GM21526 (cell line): ENCODE measurements around the gene NMRK1.

ENCODE experiments used
- ATAC-seq: cut with Tn5 transposase; IDR thresholded peaks from one replicate; pipeline ENCODE4 v1.9.1; 2021; ENCODE audit warnings: moderate library complexity; ENCODE audit not compliant: unreplicated experiment, low FRiP score

Gene NMRK1

GRCh38 chr9:75064307-75065025, 23.5 kb downstream of the NMRK1 start:
- no peak for ATAC-seq

- ATAC-seq, result no peak
Observed at GRCh38 chr9:75063556-75064305, 24.2 kb downstream of the NMRK1 start.

GRCh38 chr9:75061169-75061568, 26.8 kb downstream of the NMRK1 start:
- ATAC-seq, result no peak

- ATAC-seq, result no peak
Observed at GRCh38 chr9:75054368-75055001, 33.5 kb downstream of the NMRK1 start.

- peak; percentile 96 for ATAC-seq
Observed at GRCh38 chr9:75053869-75054268, 34.1 kb downstream of the NMRK1 start.

GRCh38 chr9:75051285-75051684, 36.7 kb downstream of the NMRK1 start:
- no peak for ATAC-seq

- ATAC-seq, result no peak
Observed at GRCh38 chr9:75047506-75047905, 40.4 kb downstream of the NMRK1 start.

GRCh38 chr9:75046725-75047345, 41.1 kb downstream of the NMRK1 start:
- no peak for ATAC-seq

- ATAC-seq, result no peak
Observed at GRCh38 chr9:75041041-75041440, 46.9 kb downstream of the NMRK1 start.

- no peak for ATAC-seq
Observed at GRCh38 chr9:75039801-75040200, 48.2 kb downstream of the NMRK1 start.

- no peak for ATAC-seq
Observed at GRCh38 chr9:75039009-75039408, 48.9 kb downstream of the NMRK1 start.

GRCh38 chr9:75036793-75037192, 51.2 kb downstream of the NMRK1 start:
- ATAC-seq, result no peak

GRCh38 chr9:75033791-75034473, 54.0 kb downstream of the NMRK1 start:
- no peak for ATAC-seq

GRCh38 chr9:75027187-75028107, 60.5 kb downstream of the NMRK1 start:
- peak; percentile 47 for ATAC-seq

GRCh38 chr9:75023846-75024245, 64.1 kb downstream of the NMRK1 start:
- ATAC-seq, result no peak

GRCh38 chr9:75019654-75020053, 68.3 kb downstream of the NMRK1 start:
- no peak for ATAC-seq

- no peak for ATAC-seq
Observed at GRCh38 chr9:75019022-75019421, 68.9 kb downstream of the NMRK1 start.

GRCh38 chr9:75017378-75017777, 70.6 kb downstream of the NMRK1 start:
- no peak for ATAC-seq

GRCh38 chr9:75013735-75014134, 74.2 kb downstream of the NMRK1 start:
- ATAC-seq, result no peak
